ENCODE data around the gene DTYMK.
A peak's percentile ranks its signal among the peaks of the same experiment; 100 is the strongest.
"Not testable (repeated sequence)": the region's sequence is repeated elsewhere in the genome, so short reads cannot be mapped to it uniquely, and the experiment has no call there.

Gene DTYMK

GRCh38 chr2:241666627-241667400, 19.8 kb downstream of the DTYMK start:
- DNase-seq (ENCODE audit: low read depth): no peak
- TF ChIP-seq CTCF (conservative IDR thresholded peaks at IDR 0.05; ENCODE audit: low read length): no peak
- H3K4me3 ChIP-seq (ENCODE audit: low read length): no peak overlapping the region

- no peak overlapping the region for H3K4me3 ChIP-seq (ENCODE audit: low read length)
- no peak for DNase-seq (ENCODE audit: low read depth)
- TF ChIP-seq CTCF (conservative IDR thresholded peaks at IDR 0.05; ENCODE audit: low read length): no peak
Measured at GRCh38 chr2:241665731-241666440, 20.7 kb downstream of the DTYMK start.

- not testable (repeated sequence) for DNase-seq (ENCODE audit: low read depth); H3K4me3 ChIP-seq (ENCODE audit: low read length)
Measured at GRCh38 chr2:241662731-241663130, 23.9 kb downstream of the DTYMK start.

- TF ChIP-seq CTCF (conservative IDR thresholded peaks at IDR 0.05; ENCODE audit: low read length): no peak
- no peak overlapping the region for H3K4me3 ChIP-seq (ENCODE audit: low read length)
- no peak for DNase-seq (ENCODE audit: low read depth)
Measured at GRCh38 chr2:241660593-241661213, 25.9 kb downstream of the DTYMK start.

- TF ChIP-seq CTCF (conservative IDR thresholded peaks at IDR 0.05; ENCODE audit: low read length): peak; percentile 81
- DNase-seq (ENCODE audit: low read depth): peak; percentile 76
- H3K4me3 ChIP-seq (ENCODE audit: low read length): no peak overlapping the region
Measured at GRCh38 chr2:241659150-241659739, 27.4 kb downstream of the DTYMK start.

GRCh38 chr2:241658296-241658695, 28.3 kb downstream of the DTYMK start:
- no peak for DNase-seq (ENCODE audit: low read depth)
- no peak overlapping the region for H3K4me3 ChIP-seq (ENCODE audit: low read length)
- TF ChIP-seq CTCF (conservative IDR thresholded peaks at IDR 0.05; ENCODE audit: low read length): no peak

- no peak overlapping the region for H3K4me3 ChIP-seq (ENCODE audit: low read length)
- DNase-seq (ENCODE audit: low read depth): no peak
- TF ChIP-seq CTCF (conservative IDR thresholded peaks at IDR 0.05; ENCODE audit: low read length): no peak
Measured at GRCh38 chr2:241657786-241658254, 28.8 kb downstream of the DTYMK start.
